ELR (cell line): Measurements from ENCODE around the gene IL1R2.
A peak's percentile ranks its signal among the peaks of the same experiment; 100 is the strongest.
"Not testable (repeated sequence)": the region's sequence is repeated elsewhere in the genome, so short reads cannot be mapped to it uniquely, and the experiment has no call there.

Experiments
- DNase-seq: peaks from one replicate; pipeline ENCODE4 v3.0.0-alpha.2; 2015; ENCODE audit warnings: low read depth

IL1R2 gene

DNA sequence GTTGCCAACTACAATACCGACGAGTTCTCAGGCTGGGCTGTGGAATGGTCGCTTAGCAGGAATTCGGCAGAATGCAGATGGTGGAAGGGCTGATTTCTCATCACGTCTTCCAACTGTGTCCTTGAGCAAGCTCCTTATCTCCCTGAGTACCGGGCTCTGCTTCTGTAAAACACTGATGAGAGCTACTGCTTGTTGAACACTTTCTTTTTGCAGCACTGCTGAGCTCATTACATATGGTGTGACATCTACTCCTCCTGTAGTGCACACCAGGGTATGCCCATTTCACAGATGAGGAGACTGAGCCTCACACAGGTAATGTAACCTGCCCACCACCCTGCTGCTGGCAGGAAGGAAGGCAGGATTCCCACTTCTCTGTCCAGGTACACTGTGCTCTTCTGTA, 8.3 kb downstream of the IL1R2 start:
- no peak for DNase-seq

DNA sequence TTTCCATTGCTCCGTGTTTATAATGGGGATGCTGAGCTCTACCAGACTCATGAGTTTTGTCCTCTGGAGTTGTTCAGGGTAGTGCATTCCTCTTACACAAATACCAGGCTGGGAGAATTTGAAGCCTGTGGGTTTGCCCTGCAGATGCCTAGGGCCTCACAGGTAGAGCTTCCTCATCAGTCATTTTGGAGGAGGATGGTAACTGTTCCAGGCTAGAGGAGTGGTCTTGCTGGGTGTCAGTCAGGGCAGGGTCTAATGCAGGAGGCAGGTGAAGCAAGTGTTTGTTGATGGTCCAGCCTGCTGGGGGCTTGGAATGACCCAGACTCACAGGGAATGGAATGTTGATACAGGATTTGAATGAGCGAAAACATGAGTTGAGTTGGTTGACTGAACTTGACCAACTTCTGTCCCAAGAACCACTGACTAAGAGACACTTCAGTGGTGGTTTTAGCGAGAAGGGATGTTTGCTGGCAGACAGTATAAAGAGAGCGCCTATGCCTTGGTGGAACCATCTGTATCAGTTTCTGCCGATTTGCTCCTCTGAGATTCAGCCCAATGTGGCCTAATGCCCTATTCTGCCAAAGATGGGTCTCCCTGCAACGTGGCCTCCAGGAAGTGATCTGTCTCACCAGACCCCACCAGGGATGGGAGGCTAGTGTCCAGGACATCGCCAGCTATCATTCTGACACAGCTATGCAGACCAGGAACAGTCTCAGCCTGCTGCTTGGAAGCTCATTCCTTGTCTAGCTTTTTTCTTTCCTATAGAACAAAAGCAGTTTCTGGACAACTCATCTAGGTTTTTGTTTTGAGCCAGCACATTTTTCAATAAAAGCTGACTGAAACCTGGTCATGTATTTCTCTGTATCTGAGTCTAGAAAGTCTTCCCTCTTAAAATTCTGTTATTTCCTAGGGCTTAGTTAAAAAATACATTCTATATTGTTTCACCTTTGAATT, 9.3 kb downstream of the IL1R2 start:
- DNase-seq, result no peak

DNA sequence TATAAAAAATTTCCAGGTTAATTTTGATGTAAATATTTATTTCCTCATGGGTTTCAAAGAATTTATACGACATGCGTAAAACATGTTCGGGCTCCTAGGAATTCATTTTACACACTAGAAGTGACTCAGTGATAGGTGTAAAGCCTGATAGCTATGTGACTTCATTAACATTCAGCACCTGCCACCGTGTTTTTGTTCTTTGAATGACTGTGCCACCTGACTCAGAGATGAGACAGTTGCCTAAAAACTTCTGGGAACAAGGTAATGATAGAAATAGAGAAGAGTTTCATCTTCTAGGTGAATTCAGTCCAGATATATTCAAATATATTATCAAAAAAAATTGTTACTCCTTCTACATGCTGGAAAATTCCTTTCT, 10.0 kb downstream of the IL1R2 start:
- DNase-seq, result no peak

- no peak for DNase-seq
Measured at GRCh38 chr2:102002228-102002627, 10.5 kb downstream of the IL1R2 start.

GRCh38 chr2:102002909-102003308, 11.1 kb downstream of the IL1R2 start:
- not testable (repeated sequence) for DNase-seq

DNA sequence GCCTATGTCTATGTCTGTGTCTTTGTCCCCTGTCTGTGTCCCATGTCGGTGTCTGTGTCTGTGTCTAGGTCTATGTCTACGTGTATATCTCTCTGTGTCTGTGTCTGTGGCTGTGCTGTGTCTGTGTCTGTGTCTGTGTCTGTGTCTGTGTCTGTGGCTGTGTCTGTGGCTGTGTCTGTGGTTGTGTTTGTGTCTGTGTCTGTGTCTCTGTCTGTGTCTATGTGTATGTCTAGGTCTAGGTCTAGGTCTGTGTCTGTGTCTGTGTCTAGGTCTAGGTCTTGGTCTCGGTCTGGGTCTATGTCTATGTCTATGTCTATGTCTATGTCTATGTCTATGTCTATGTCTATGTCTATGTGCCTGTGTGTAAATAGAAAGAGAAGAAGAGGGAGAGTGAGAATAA, 11.9 kb downstream of the IL1R2 start:
- no peak for DNase-seq

GRCh38 chr2:102004581-102004980, 12.8 kb downstream of the IL1R2 start:
- DNase-seq, result no peak

DNA sequence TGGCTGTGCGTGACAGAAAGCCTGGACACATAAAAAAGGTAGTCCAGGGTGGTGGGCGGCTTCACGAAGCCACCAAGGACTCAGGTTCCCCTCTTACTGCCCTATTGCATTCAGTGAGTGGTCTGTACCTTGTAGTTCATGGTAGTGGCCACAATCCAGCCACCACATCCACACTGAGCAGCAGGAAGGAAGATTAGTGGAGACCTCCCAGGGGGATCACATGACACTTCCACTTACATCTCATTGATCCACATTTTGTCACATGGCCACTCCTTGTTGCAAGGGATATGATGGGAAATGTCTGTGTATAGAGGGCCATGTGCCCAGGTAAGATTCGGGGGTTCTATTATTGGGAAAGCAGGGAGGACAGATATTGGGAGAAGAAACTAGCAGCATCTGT, 13.7 kb downstream of the IL1R2 start:
- DNase-seq, result no peak

GRCh38 chr2:102005989-102006885, 14.5 kb downstream of the IL1R2 start:
- peak; percentile 79 for DNase-seq

DNA sequence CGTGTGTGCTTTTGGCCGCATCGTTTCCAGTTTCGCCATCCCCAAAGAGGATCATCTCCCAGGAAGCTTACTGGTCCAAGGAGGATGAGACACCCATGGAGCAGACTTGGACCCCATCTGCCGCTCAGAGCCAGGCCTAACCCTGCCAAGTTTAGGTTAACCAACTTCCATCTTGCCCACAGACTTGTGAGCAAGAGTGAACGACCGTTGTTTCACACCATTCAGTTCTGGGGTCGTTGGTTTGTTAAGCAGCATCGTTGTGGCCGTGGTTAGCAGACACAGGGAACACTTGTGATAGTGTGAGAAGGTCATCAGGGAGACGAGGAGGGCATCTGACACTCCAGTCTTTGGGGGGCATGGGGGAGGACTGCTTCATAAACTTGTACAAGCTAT, 15.1 kb downstream of the IL1R2 start:
- DNase-seq, result no peak

DNA sequence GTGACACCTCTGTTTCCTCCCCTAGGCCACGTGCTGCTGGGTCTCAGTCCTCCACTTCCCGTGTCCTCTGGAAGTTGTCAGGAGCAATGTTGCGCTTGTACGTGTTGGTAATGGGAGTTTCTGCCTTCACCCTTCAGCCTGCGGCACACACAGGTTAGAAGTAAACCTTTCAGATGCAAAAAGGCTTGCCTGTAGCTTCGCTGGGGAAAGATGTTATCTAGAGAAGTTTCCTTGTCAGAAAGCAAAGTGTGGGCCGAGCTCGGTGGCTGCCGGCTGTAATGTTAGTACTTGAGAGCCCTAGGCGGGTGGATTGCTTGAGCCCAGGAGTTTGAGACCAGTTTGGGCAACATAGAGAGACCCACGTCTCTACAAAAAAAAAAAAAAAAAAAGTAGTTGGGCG, 16.7 kb downstream of the IL1R2 start:
- no peak for DNase-seq

GRCh38 chr2:102009557-102009956, 17.8 kb downstream of the IL1R2 start:
- no peak for DNase-seq

GRCh38 chr2:102010902-102011301, 19.1 kb downstream of the IL1R2 start:
- DNase-seq, result peak; percentile 14

- no peak for DNase-seq
Measured at GRCh38 chr2:102012061-102012614, 20.4 kb downstream of the IL1R2 start.

DNA sequence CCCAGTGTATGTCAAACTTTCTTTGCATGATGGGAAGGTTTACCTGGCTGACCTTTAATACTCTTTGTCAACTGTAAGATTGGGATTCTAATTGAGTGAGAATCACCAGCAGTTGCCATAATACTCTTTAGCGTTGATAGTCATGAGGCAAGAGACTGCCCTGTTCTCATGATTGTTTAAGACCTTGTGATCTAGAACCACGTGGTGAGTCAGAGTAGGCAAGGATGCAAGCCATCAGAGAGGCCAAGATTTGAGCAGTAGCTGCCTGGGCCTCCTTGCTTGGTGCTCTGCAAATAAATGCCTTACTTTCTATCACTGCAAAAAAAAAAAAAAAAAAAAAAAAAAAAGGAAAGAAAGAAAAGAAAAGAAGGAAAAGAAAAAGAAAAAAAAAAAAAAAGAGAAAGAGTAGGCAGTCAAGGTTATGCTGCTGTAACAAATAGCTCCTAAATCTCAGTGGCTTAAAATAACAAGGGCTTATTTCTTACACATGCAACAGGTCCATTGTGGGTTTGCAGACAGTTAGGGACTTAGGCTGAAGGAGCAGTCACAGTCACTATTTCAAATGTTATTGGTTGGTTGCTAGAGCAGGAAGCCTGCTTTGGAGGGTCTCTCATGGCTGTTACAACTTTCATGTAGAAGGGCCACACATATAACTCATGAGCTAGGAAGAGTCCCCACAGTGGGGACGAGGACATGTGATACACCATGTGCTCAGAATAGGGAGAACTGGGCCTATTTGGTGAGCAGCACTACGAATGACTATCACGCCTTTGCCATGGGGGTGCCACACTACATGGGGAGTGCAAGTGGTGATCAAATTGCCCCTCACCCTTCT, 21.7 kb downstream of the IL1R2 start:
- DNase-seq, result peak; percentile 19

DNA sequence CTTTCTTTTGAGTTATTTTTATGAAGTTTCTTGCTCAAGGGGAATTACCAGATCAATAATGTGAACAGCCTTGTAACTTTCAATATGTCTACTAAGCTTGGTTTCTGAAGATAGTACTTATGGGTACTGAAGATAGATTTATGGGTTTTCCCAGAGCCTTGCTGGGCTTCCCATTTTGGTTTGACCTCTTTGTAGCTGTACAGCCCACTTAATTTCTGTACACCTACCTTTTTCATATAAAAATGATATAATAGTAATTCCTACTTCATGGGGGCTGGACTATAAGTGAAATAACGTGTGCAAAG, 22.2 kb downstream of the IL1R2 start:
- DNase-seq, result no peak

- DNase-seq, result no peak
Measured at GRCh38 chr2:102015399-102015798, 23.6 kb downstream of the IL1R2 start.

DNA sequence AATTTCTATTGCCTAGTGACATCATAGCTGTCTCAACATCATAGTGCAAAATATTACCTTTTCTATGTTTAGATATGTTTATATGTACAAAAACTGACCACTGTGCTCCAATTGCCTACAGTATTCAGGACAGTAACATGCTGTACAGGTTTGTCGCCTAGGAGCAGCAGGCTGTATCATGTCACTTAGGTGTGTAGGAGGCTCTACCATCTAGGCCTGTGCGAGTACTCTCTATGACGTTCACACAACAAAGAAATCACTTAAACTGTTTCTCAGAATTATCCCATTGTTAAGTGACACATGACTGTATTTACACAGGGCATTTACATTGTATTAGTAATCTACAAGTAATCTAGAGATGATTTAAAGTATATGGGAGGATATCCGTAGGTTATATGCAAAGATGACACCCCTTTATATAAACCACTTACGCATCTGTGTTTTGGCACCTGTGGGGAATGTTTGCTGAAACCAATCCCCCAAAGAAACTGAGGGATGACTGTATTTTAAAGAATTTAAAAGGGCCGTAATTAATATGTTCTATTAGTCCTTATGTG, 24.7 kb downstream of the IL1R2 start:
- no peak for DNase-seq

DNA sequence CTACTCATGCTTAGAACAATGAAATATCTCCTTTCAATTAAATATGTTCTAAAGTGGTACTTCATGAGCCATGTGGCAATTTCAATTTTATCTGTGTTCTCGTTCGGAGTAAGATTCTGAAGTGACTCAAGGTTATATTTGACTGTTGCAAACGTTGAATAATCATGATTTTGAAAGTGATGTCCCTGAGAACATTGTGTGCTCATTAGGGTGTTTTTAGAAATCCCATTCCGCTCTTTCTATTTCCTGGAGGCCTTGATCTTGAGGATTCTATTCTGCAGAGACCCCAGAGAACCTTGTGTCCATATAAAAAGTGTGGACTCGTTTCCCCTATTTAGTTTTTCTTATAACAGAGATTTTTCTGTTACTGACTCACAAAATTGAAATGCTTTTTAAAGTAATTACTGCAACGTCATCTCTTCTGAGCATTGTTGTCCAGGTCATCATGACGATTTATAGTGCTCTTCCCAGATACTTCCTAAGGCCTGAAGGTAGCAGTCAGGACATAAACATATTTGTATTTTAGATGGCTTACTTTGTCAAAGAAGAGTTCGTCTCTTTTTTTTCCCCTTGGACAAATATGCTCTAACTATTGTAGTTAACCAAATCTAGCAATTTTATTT, 27.2 kb downstream of the IL1R2 start:
- DNase-seq, result peak; percentile 63

DNA sequence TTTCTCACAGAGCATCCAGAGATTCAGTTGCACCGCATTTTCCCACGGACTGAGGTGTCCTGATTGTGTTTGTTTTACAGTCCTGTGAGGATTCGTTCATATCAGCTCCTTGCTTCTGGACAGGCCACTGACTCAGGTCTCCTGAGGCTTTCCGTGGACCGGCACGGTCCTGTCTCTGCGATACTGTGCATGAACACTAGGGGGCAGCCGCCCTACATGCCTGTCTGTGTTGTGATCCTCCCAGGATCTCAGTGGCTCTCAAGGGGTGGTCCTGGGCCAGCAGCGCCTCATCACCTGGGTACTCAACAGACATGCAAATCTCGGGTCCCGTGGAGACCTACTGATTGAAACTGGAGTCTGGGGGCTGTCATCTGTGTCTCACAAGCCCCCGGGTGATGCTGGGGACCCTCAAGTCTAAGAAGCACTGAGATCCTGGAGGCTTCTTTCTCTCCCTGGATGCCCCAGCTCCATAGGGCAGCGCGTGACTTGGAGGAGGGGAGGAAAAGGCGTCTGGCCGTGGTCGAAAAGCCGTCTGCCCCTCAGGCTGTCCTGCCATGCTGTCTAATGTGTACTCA, 28.9 kb downstream of the IL1R2 start:
- DNase-seq, result peak; percentile 86

- DNase-seq, result no peak
Measured at GRCh38 chr2:102021779-102022178, 30.0 kb downstream of the IL1R2 start.
